ENCODE results near the gene SRSF3.

DNA sequence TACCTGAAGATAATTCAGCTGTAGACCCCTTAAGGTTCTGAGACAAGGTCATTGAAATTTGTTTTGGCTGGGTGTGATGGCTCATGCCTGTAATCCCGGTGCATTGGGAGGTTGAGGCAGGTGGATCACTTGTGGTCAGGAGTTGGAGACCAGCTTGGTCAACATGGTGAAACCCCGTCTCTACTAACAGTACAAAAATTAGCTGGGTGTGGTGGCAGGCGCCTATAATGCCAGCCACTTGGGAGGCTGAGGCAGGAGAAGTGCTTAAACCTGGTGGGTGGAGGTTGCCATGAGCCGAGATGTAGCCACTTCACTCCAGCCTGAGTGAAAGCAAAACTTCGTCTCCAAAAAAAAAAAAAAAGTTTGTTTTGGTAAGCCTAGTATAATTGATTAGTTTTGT lies 11.0 kb downstream of the SRSF3 start:
- TF ChIP-seq, protein P1, sequence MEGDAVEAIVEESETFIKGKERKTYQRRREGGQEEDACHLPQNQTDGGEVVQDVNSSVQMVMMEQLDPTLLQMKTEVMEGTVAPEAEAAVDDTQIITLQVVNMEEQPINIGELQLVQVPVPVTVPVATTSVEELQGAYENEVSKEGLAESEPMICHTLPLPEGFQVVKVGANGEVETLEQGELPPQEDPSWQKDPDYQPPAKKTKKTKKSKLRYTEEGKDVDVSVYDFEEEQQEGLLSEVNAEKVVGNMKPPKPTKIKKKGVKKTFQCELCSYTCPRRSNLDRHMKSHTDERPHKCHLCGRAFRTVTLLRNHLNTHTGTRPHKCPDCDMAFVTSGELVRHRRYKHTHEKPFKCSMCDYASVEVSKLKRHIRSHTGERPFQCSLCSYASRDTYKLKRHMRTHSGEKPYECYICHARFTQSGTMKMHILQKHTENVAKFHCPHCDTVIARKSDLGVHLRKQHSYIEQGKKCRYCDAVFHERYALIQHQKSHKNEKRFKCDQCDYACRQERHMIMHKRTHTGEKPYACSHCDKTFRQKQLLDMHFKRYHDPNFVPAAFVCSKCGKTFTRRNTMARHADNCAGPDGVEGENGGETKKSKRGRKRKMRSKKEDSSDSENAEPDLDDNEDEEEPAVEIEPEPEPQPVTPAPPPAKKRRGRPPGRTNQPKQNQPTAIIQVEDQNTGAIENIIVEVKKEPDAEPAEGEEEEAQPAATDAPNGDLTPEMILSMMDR (IDR thresholded peaks at IDR 0.05): no peak
- no peak for TF ChIP-seq EP300 (IDR thresholded peaks at IDR 0.05)
- no peak for TF ChIP-seq POLR2A (IDR thresholded peaks at IDR 0.05)

All from upper lobe of left lung (tissue), 4 donors.